AG04449 (cell line): Measurements from ENCODE around the gene CFAP210.
"Not testable (repeated sequence)": the region's sequence is repeated elsewhere in the genome, so short reads cannot be mapped to it uniquely, and the experiment has no call there.

Experiments used
- CTCF ChIA-PET: fragments of 350-600 bp; formaldehyde crosslinking; extraction: SDS; loops from one replicate; lab custom pipeline; 2021; ENCODE audit warnings: antibody characterized with exemption; lab: Yijun Ruan, JAX
- POLR2A ChIA-PET: fragments of 400-600, 350-600 bp; formaldehyde crosslinking; extraction: SDS; loops from one replicate; lab custom pipeline; 2020; ENCODE audit warnings: antibody characterized with exemption, inconsistent platforms; lab: Yijun Ruan, JAX
- DNase-seq: peaks from one replicate; pipeline ENCODE4 v3.0.0-alpha.2; 2010; ENCODE audit warnings: low read depth, low spot score
- H3K4me3 ChIP-seq: 2 replicates; pipeline ENCODE4 v1.5.1; 2011; ENCODE audit warnings: low read depth, mild to moderate bottlenecking, control low read depth, low read length
- CTCF ChIP-seq: IDR thresholded peaks from one replicate; pipeline ENCODE4 v1.5.1; 2011; ENCODE audit warnings: mild to moderate bottlenecking, moderate library complexity, low read length, control low read depth, inconsistent platforms; ENCODE audit not compliant: insufficient read depth; ENCODE audit errors: missing control alignments

The CFAP210 gene

GRCh38 chr2:169692718-169693117 lies 1.5 kb downstream of the CFAP210 start:
- no peak overlapping the region for H3K4me3 ChIP-seq
- DNase-seq = no peak
- ChIA-PET CTCF (no interaction called here), POLR2A (no interaction called here)
- TF ChIP-seq CTCF = no peak

GRCh38 chr2:169690958-169691357 lies 3.2 kb downstream of the CFAP210 start:
- ChIA-PET CTCF (interaction anchor here (0.6 kb wide), 1 partner anchor 108 kb away, joined by 3 read pairs; no protein-coding TSS in a partner anchor), POLR2A (no interaction called here)

GRCh38 chr2:169687943-169688342 lies 6.3 kb downstream of the CFAP210 start:
- CTCF ChIA-PET = interaction anchor here (1.5 kb wide), 1 partner anchor 20 kb away, joined by 3 read pairs; no protein-coding TSS in a partner anchor
- DNase-seq, POLR2A ChIA-PET, H3K4me3 ChIP-seq: not testable (repeated sequence)

More at GRCh38 chr2:169690958-169691357, 3.2 kb downstream of the CFAP210 start:
- TF ChIP-seq CTCF = no peak
- H3K4me3 ChIP-seq = no peak overlapping the region
- no peak for DNase-seq

GRCh38 chr2:169686825-169687224 lies 7.4 kb downstream of the CFAP210 start:
- CTCF ChIA-PET = interaction anchor here (1.5 kb wide), 1 partner anchor 19 kb away, joined by 3 read pairs; no protein-coding TSS in a partner anchor
- POLR2A ChIA-PET, DNase-seq, H3K4me3 ChIP-seq: not testable (repeated sequence)

- CTCF ChIA-PET = interaction anchor here (1.6 kb wide), 1 partner anchor 10 kb away, joined by 3 read pairs; no protein-coding TSS in a partner anchor
- POLR2A ChIA-PET, H3K4me3 ChIP-seq, DNase-seq: not testable (repeated sequence)
Measured at GRCh38 chr2:169684712-169685111, 9.5 kb downstream of the CFAP210 start.

GRCh38 chr2:169684135-169684565 lies 10.1 kb downstream of the CFAP210 start:
- no peak for TF ChIP-seq CTCF
- H3K4me3 ChIP-seq = no peak overlapping the region
- CTCF ChIA-PET = interaction anchor here (1.6 kb wide), 1 partner anchor 9 kb away, joined by 3 read pairs; no protein-coding TSS in a partner anchor
- DNase-seq = no peak
- POLR2A ChIA-PET = no interaction called here

GRCh38 chr2:169683425-169684134 lies 10.6 kb downstream of the CFAP210 start:
- ChIA-PET POLR2A (no interaction called here), CTCF (interaction anchor here (1.6 kb wide), 1 partner anchor 9 kb away, joined by 3 read pairs; no protein-coding TSS in a partner anchor)
- TF ChIP-seq CTCF = no peak
- H3K4me3 ChIP-seq = no peak overlapping the region
- DNase-seq = no peak
